Cardiac muscle cell (in vitro differentiated cells and primary cell): ENCODE results near the gene LILRB4. TPM values are rescaled to one million over a fixed set of nuclear protein-coding genes. Genes with fewer than 3 reads are reported as not detected.

ENCODE experiments used
- DNase-seq, 2 donors: peaks; one replicate each; pipeline versions ENCODE4 v3.0.0 to v3.0.0-alpha.2; 2010 to 2017; ENCODE audit warnings: low read depth in 1 of 2, low spot score in 1 of 2
- H3K27ac ChIP-seq: fragments of 200-600 bp; sonication (generic); 2 replicates; pipeline ENCODE4 v1.5.1; 2016
- H3K27me3 ChIP-seq: fragments of 200-600 bp; sonication (generic); 2 replicates; pipeline ENCODE4 v1.6.0; 2016; ENCODE audit warnings: control low read depth
- H3K36me3 ChIP-seq: fragments of 200-600 bp; sonication (generic); 2 replicates; pipeline ENCODE4 v1.5.1; 2016; ENCODE audit warnings: control low read depth
- H3K4me1 ChIP-seq: fragments of 200-600 bp; sonication (generic); 2 replicates; pipeline ENCODE4 v1.8.1; 2017; ENCODE audit warnings: low read depth, mild to moderate bottlenecking, mixed run types
- H3K4me3 ChIP-seq: fragments of 200-600 bp; sonication (generic); 2 replicates; pipeline ENCODE4 v1.5.1; 2016; ENCODE audit warnings: mild to moderate bottlenecking
- H3K9me3 ChIP-seq: fragments of 200-600 bp; sonication (generic); 2 replicates; pipeline ENCODE4 v1.5.1; 2017; ENCODE audit warnings: low read depth, mild to moderate bottlenecking, control low read depth
- polyA plus RNA-seq: library from polyadenylated mRNA; unstranded; fragments of >200 nt; fragmentation: Nextera tagmentation; extraction: Ambion mirVana; gene quantifications from 2 replicates; pipeline ENCODE4 v1.2.1, GENCODE V29; 2016
- total RNA-seq: library from RNA; depleted of rRNA; stranded (reverse); fragments of >200 nt; gene quantifications from 2 replicates; pipeline ENCODE4 v1.2.3, GENCODE V29; 2016
- TF ChIP-seq, protein P1 (sequence below): IDR thresholded peaks from 2 replicates; pipeline ENCODE4 v1.5.1; 2012; ENCODE audit warnings: low read depth, mild to moderate bottlenecking, low read length

LILRB4 gene
- not detected in 2 replicates for total RNA-seq
- not detected in 2 replicates for polyA plus RNA-seq

GRCh38 chr19:54662730-54663129, at the start of gene LILRB4:
LILRB4 (plus strand) TSS chr19:54662985; CDS start chr19:54663034, 49 bp downstream.
- TF ChIP-seq, protein P1, sequence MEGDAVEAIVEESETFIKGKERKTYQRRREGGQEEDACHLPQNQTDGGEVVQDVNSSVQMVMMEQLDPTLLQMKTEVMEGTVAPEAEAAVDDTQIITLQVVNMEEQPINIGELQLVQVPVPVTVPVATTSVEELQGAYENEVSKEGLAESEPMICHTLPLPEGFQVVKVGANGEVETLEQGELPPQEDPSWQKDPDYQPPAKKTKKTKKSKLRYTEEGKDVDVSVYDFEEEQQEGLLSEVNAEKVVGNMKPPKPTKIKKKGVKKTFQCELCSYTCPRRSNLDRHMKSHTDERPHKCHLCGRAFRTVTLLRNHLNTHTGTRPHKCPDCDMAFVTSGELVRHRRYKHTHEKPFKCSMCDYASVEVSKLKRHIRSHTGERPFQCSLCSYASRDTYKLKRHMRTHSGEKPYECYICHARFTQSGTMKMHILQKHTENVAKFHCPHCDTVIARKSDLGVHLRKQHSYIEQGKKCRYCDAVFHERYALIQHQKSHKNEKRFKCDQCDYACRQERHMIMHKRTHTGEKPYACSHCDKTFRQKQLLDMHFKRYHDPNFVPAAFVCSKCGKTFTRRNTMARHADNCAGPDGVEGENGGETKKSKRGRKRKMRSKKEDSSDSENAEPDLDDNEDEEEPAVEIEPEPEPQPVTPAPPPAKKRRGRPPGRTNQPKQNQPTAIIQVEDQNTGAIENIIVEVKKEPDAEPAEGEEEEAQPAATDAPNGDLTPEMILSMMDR = no peak
- no peaks in the 10 kb centered on the region for H3K9me3 ChIP-seq

GRCh38 chr19:54614726-54615125, 48.1 kb upstream of the LILRB4 start:
- DNase-seq = no peak
- no peaks in the 10 kb centered on the region for H3K36me3 ChIP-seq
- TF ChIP-seq, protein P1 = no peak
- H3K9me3 ChIP-seq = no peaks in the 10 kb centered on the region
- no peak overlapping the region for H3K27ac ChIP-seq
- no peaks in the 10 kb centered on the region for H3K27me3 ChIP-seq
- H3K4me1 ChIP-seq = no peaks in the 10 kb centered on the region
- H3K4me3 ChIP-seq = no peak overlapping the region

More at GRCh38 chr19:54662730-54663129, at the start of gene LILRB4:
- H3K27ac ChIP-seq = no peak within 1 kb of the TSS
- no peak within 1 kb of the TSS for H3K4me3 ChIP-seq
- no peaks in the 10 kb centered on the region for H3K4me1 ChIP-seq
- no peak for DNase-seq
- H3K27me3 ChIP-seq = no peaks in the 10 kb centered on the region
- no peaks in the 10 kb centered on the region for H3K36me3 ChIP-seq

DNA sequence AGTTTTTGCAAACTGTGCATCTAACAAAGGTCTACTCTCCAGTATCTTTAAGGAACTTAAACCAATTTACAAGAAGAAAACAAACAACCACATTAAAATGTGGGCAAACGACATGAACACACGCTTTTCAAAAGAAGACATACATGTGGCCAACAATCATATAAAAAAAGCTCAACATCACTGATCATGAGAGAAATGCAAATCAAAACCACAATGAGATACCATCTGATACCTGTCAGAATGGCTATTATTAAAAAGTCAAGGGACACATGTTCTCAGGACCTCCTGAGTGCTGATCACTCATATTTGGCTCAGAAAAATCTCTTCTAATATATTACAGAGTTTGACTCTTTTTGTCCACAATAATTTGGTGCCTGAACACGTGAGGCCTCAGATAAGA, 46.7 kb upstream of the LILRB4 start:
- no peak overlapping the region for H3K27ac ChIP-seq
- no peak for DNase-seq
- no peaks in the 10 kb centered on the region for H3K4me1 ChIP-seq
- no peaks in the 10 kb centered on the region for H3K36me3 ChIP-seq
- no peak overlapping the region for H3K4me3 ChIP-seq
- H3K27me3 ChIP-seq = no peaks in the 10 kb centered on the region
- TF ChIP-seq, protein P1 = no peak
- H3K9me3 ChIP-seq = no peaks in the 10 kb centered on the region

- Histone ChIP-seq H3K27me3 (no peaks in the 10 kb centered on the region), H3K4me3 (no peak overlapping the region), H3K27ac (no peak overlapping the region), H3K9me3 (no peaks in the 10 kb centered on the region), H3K4me1 (no peaks in the 10 kb centered on the region), H3K36me3 (no peaks in the 10 kb centered on the region)
- DNase-seq = no peak
- TF ChIP-seq, protein P1 = no peak
Measured at GRCh38 chr19:54616821-54617560, 45.8 kb upstream of the LILRB4 start.

DNA sequence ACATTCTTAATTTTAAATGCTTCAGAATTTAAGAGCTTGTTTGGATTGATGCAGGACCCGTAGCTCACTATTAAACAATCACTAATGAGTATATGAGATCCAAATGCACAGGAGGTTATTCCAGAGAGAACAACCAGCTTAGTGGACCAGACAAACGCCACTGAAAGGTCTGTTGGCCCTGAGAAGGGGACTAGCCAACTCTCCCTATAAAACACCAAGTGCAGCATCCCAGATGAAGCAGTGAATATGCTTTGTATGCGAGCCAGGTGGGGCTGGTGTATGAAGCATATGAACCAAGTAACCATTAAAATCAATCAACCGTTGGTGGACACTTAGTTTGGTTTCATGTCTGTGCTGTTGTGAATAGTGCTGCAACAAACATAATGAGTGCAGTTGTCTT, 42.3 kb upstream of the LILRB4 start:
- no peaks in the 10 kb centered on the region for H3K36me3 ChIP-seq
- no peaks in the 10 kb centered on the region for H3K9me3 ChIP-seq
- no peaks in the 10 kb centered on the region for H3K4me1 ChIP-seq
- H3K27me3 ChIP-seq = no peaks in the 10 kb centered on the region
- H3K27ac ChIP-seq = no peak overlapping the region
- DNase-seq = no peak
- TF ChIP-seq, protein P1 = no peak
- no peak overlapping the region for H3K4me3 ChIP-seq
